ENCODE measurements around the gene EVI5L. TPM values are rescaled to one million over a fixed set of nuclear protein-coding genes. Genes with fewer than 3 reads are reported as not detected.

The EVI5L gene
- total and polyA plus RNA-seq, 2 of the 8 experiments (the other 6 are each of a cell fraction or from before 2014, with no cell fraction given) = 7.2 to 11.0 TPM

- TF ChIP-seq MAX (IDR thresholded peaks at IDR 0.05) (peak; percentile 79), POLR2A (IDR thresholded peaks at IDR 0.05; ENCODE audit: control extremely low read depth in 1 of 2, low read depth in 2 of 2, low read length in 2 of 2) (0 out of 3 replicates have a peak, but pooled peaks of 1 of the 2 experiments have one; percentile 47), KDM4A (IDR thresholded peaks at IDR 0.05; ENCODE audit: low read depth, low read length, severe bottlenecking) (peak; percentile 63), POLR2AphosphoS5 (IDR thresholded peaks at IDR 0.05; ENCODE audit: low read depth, low read length) (no peak), CTCF (IDR thresholded peaks at IDR 0.05; ENCODE audit: control extremely low read depth in 1 of 3, insufficient read depth in 1 of 3, low read depth in 1 of 3, low read length in 3 of 3) (peak in 2 of 3 experiments; percentile 44 to 68; a peak in 3 of 4 replicates), EP300 (IDR thresholded peaks at IDR 0.05; ENCODE audit: borderline replicate concordance in 1 of 2, low read depth in 2 of 2, low read length in 2 of 2) (no peak), MAFK (IDR thresholded peaks at IDR 0.05; ENCODE audit: low read depth, low read length) (peak; percentile 6; the same call in 1 of the 2 replicates), KDM5A (IDR thresholded peaks at IDR 0.05; ENCODE audit: low read length) (no peak), TEAD4 (IDR thresholded peaks at IDR 0.05; ENCODE audit: low read depth, low read length) (0 out of 2 replicates have a peak, but pooled peaks have one; percentile 23), YY1 (IDR thresholded peaks at IDR 0.05; ENCODE audit: low read depth, low read length) (peak; percentile 84)
Observed at GRCh38 chr19:7799640-7800355, 30.2 kb upstream of the EVI5L start (continued).
